BLaER1 (cell line): Measurements from ENCODE around the gene ADAMTS8.

Experiments
- H3K27ac ChIP-seq: shearing (Covaris generic); formaldehyde crosslinking; 2 replicates; pipeline ENCODE4 v1.8.1; 2022
- H3K27me3 ChIP-seq: shearing (Covaris generic); formaldehyde crosslinking; 2 replicates; pipeline ENCODE4 v1.8.1; 2022
- H3K36me3 ChIP-seq: shearing (Covaris generic); formaldehyde crosslinking; 2 replicates; pipeline ENCODE4 v1.8.1; 2022
- H3K4me1 ChIP-seq: shearing (Covaris generic); formaldehyde crosslinking; 2 replicates; pipeline ENCODE4 v1.8.1; 2022
- H3K4me2 ChIP-seq: shearing (Covaris generic); formaldehyde crosslinking; 2 replicates; pipeline ENCODE4 v1.8.1; 2022
- H3K4me3 ChIP-seq: shearing (Covaris generic); formaldehyde crosslinking; 2 replicates; pipeline ENCODE4 v1.8.1; 2022
- H3K9ac ChIP-seq: shearing (Covaris generic); formaldehyde crosslinking; 2 replicates; pipeline ENCODE4 v1.8.1; 2022
- H3K9me3 ChIP-seq: shearing (Covaris generic); formaldehyde crosslinking; 2 replicates; pipeline ENCODE4 v1.8.1; 2022
- H4K20me1 ChIP-seq: shearing (Covaris generic); formaldehyde crosslinking; 2 replicates; pipeline ENCODE4 v1.8.1; 2022
- Cebpa-rat ChIP-seq: shearing (Covaris generic); IDR thresholded peaks from 2 replicates; pipeline ENCODE4 v1.8.1; 2022

The ADAMTS8 gene

DNA sequence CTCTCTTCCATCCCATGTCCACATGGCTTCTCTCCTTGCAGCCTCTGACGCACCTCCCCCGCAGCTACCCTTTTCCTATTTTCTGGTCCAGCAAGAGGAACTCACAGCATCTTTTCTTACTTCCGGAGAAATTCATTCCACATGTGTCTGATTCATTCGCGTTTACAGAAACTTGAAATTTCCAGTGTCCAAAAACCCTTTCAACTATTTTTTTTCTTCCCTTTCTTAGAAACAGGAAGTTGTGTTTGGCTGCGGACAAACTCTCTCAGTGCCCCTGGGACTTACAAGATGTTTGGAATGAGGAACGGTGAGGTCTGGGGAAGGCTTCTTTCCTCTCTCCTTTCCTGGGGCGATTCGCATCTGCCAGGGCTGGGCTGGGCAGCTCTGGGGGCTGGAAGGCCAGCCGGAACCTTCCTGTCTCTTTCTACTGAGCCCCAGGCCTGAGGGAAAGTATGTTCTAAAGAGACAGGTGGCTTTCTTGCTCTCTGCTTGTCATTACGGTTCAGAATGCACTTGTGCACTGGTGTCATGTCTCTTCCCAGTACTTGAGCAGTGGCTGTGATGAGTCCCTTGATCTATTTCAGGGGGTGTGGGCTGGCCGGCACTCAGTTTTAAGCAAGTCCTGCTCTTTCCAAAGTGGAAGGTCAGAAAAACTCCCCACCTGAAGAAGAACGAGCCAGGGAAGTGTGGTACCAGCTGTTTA, 27.5 kb downstream of the ADAMTS8 start:
- H3K9ac ChIP-seq: no peak overlapping the region
- H3K27ac ChIP-seq: no peak overlapping the region
- no peaks in the 10 kb centered on the region for H3K9me3 ChIP-seq
- peaks cover 23% of the 10 kb centered on the region for H3K4me1 ChIP-seq
- no peak overlapping the region for H3K4me3 ChIP-seq
- H3K27me3 ChIP-seq: peaks cover 11% of the 10 kb centered on the region
- no peak for TF ChIP-seq Cebpa-rat
- no peaks in the 10 kb centered on the region for H3K36me3 ChIP-seq
- H4K20me1 ChIP-seq: peaks cover 10% of the 10 kb centered on the region; the same call in 1 of the 2 replicates
- peak overlapping the region; percentile 76 for H3K4me2 ChIP-seq

DNA sequence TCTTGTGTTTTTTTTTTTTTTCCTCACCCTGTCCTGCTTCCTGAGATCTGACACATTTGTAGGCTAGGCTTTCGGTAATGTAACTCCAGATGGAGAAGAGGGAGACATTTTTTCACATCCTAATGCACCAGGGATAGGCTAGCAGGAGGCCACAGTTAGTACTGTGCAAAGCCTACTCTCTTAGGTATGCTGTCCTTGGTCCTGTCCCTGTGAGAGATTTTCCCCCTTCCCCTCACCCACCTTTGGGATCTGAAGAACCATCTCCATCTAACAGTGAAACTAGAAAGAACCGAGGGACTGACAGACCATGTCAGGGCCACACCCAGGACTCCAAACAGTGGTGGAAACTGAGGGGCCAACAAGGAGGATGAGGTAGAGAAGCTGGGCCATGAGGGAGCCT, 29.2 kb downstream of the ADAMTS8 start:
- Histone ChIP-seq H3K36me3 (no peaks in the 10 kb centered on the region), H3K27me3 (peaks cover 15% of the 10 kb centered on the region), H3K4me3 (no peak overlapping the region), H3K4me2 (no peak overlapping the region), H3K9me3 (no peaks in the 10 kb centered on the region), H4K20me1 (peaks cover 10% of the 10 kb centered on the region; the same call in 1 of the 2 replicates), H3K4me1 (peaks cover 23% of the 10 kb centered on the region), H3K27ac (no peak overlapping the region), H3K9ac (no peak overlapping the region)
- no peak for TF ChIP-seq Cebpa-rat

DNA sequence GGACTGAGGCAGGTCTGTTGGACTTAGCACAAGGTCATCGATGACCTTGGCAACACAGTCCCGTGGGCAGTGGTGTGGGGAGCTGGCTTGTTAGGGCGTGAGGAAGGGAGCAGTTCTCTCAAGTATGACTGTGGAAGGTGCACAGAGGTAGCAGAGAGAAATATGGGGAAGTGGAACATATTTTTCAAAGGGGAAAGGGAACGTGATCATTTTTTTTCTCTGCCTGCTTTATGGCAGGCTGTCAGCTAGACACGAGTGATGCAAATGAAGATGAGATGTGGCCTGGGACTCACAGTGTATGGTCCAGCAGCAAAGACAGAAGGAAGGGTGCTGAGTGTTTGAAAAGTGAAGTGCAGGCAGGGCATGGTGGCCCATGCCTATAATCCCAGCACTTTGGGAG, 30.6 kb downstream of the ADAMTS8 start:
- H3K36me3 ChIP-seq: no peaks in the 10 kb centered on the region
- no peak overlapping the region for H3K4me3 ChIP-seq
- no peak for TF ChIP-seq Cebpa-rat
- peaks cover 10% of the 10 kb centered on the region; the same call in 1 of the 2 replicates for H4K20me1 ChIP-seq
- H3K9me3 ChIP-seq: no peaks in the 10 kb centered on the region
- peaks cover 18% of the 10 kb centered on the region for H3K27me3 ChIP-seq
- no peak overlapping the region for H3K4me2 ChIP-seq
- H3K27ac ChIP-seq: no peak overlapping the region
- peaks cover 23% of the 10 kb centered on the region for H3K4me1 ChIP-seq
- H3K9ac ChIP-seq: no peak overlapping the region

DNA sequence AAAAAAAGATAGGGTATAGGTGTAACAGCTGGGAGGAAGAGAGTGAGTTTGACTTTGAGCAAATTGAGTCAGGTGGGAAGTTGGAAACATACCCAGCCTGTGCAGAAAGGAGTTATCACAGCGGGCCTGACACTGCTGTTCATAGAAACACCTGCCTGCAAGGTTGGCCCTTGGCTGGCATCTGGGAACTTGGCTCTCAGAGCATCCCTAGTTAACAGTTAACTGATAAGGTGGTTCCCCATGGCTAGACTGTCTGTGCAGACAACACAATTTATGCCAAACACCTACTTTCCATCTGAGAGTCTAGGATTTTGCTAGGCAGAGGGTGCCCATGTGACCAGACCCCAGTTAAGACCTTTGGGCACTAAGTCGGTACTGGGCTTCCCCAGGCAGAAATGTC, 31.4 kb downstream of the ADAMTS8 start:
- H4K20me1 ChIP-seq: peaks cover 10% of the 10 kb centered on the region; the same call in 1 of the 2 replicates
- H3K4me1 ChIP-seq: peaks cover 27% of the 10 kb centered on the region
- H3K36me3 ChIP-seq: no peaks in the 10 kb centered on the region
- H3K27ac ChIP-seq: no peak overlapping the region
- H3K9ac ChIP-seq: no peak overlapping the region
- no peak for TF ChIP-seq Cebpa-rat
- H3K9me3 ChIP-seq: no peaks in the 10 kb centered on the region
- peaks cover 26% of the 10 kb centered on the region for H3K27me3 ChIP-seq
- no peak overlapping the region for H3K4me3 ChIP-seq
- no peak overlapping the region for H3K4me2 ChIP-seq

DNA sequence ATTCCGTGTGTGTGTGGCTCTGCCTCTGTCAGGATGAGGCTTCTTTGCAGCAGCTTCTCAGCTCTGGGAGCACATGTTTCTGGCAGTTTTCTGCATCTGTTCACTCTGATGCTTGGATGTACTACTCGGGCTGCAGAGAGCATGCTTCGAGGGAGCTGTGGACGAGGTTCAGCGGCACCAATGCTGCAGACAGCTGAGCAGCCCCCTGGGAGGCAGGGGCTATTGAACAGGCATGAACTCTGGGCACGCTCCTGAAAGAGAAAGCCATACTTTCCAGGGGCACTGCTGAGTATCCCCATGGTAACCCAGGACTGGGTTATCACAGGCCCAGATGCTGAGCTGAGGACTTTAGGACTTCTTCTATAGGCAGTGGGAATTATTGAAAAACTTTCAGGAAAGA, 33.8 kb downstream of the ADAMTS8 start:
- no peak for TF ChIP-seq Cebpa-rat
- H3K4me1 ChIP-seq: peaks cover 15% of the 10 kb centered on the region
- peaks cover 29% of the 10 kb centered on the region for H3K27me3 ChIP-seq
- no peaks in the 10 kb centered on the region for H3K36me3 ChIP-seq
- H3K9ac ChIP-seq: no peak overlapping the region
- no peak overlapping the region for H3K4me3 ChIP-seq
- no peak overlapping the region for H3K4me2 ChIP-seq
- no peak overlapping the region for H3K27ac ChIP-seq
- H3K9me3 ChIP-seq: no peaks in the 10 kb centered on the region
- 0 out of 2 replicates have a peak, but pooled peaks cover 1% of the 10 kb centered on the region for H4K20me1 ChIP-seq

DNA sequence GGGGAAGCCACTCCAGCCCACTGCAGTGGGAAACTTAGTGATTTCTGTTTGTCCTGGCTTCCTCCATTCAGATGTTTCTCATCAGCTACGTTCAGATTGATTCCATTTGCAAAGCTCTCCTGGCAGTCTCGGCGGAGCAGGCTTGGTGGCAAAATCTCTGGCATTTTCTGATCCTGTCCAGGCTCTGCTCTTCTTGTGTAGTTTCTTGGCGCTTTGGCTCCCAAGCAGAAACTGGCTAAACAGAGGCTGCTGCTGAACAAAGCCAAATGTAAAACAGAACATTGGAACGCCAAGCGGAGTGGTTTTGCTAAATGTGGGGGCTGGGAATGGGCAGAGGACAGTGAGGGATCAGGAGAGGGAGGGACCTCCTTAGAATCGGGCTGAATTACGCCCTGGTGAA, 36.7 kb downstream of the ADAMTS8 start:
- no peak overlapping the region for H3K4me3 ChIP-seq
- H3K4me2 ChIP-seq: no peak overlapping the region
- H3K9ac ChIP-seq: no peak overlapping the region

DNA sequence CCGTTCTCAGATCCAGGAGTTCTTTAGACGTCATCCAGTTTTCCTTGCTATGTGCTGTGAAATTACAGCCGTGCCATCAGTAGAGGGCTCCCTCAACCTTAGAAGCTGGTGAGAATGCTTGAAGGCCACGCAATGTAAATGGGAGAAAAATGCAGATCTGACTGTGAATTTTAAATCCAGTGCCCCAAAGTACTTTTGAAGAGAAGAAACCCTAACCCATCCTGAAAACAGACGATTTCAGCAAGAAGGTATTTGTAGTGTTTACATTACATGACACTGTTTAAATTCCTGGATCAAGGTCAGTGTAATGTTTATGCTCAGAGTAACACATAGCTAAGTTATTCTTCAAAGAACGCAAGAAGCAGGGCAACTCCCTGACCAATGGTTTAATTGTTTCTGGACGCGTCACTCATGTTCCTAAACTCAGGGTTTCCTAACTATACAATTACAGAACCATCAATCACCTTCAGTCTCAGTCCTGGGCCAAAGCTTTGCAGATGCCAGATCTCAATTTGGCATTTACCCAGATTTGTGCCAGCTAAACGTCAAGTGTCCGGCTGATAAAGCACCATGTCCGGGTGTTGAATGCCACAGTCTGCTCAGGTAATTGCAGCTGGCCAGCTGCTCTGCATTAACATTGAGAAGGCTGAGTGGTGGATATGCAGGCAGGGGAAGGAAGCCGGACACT, 38.2 kb downstream of the ADAMTS8 start:
- Histone ChIP-seq H3K4me1 (peaks cover 30% of the 10 kb centered on the region), H3K27me3 (peaks cover 50% of the 10 kb centered on the region), H3K4me2 (peak overlapping the region; percentile 88), H3K4me3 (no peak overlapping the region), H3K9ac (no peak overlapping the region), H4K20me1 (peaks cover 11% of the 10 kb centered on the region; the same call in 1 of the 2 replicates), H3K9me3 (no peaks in the 10 kb centered on the region), H3K27ac (no peak overlapping the region), H3K36me3 (no peaks in the 10 kb centered on the region)
- no peak for TF ChIP-seq Cebpa-rat

More for the DNA sequence above, 36.7 kb downstream of the ADAMTS8 start:
- no peak overlapping the region for H3K27ac ChIP-seq
- no peaks in the 10 kb centered on the region for H3K36me3 ChIP-seq
- peaks cover 37% of the 10 kb centered on the region for H3K27me3 ChIP-seq
- no peak for TF ChIP-seq Cebpa-rat
- H4K20me1 ChIP-seq: peaks cover 11% of the 10 kb centered on the region; the same call in 1 of the 2 replicates
- no peaks in the 10 kb centered on the region for H3K9me3 ChIP-seq
- H3K4me1 ChIP-seq: peaks cover 30% of the 10 kb centered on the region

DNA sequence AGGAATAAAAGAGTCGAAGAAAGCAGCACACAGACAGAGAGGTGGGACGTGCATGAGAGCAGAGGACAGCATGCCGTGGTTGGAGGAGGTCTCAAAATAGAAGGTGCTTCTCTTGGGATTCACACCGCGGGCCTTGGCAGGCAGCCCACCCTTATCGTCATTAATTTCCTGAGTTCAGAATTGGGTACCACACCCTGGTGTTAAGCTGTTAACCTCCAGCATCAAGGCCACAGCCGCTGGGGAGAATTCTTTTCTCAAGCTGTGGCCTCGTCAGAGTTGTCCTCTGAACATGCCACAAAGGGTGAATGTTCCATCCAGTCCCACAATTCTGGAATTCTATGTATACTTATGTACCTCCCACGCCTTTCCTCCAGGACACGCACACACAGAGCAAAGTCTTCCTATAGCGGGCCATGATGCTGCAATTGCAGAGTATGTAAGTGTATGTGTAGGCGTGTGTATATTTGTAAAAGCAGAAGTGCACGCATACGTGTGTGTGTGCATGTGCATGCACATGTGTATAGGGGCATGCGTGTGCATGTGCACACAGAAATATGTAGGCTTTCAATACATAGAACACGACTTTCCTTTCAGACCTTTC, 39.0 kb downstream of the ADAMTS8 start:
- no peak for TF ChIP-seq Cebpa-rat
- H3K27ac ChIP-seq: no peak overlapping the region
- H3K4me2 ChIP-seq: peak overlapping the region; percentile 88
- peaks cover 17% of the 10 kb centered on the region; the same call in 1 of the 2 replicates for H4K20me1 ChIP-seq
- 0 out of 2 replicates have a peak overlapping the region, but pooled peaks have one; percentile 2 for H3K9ac ChIP-seq
- no peaks in the 10 kb centered on the region for H3K9me3 ChIP-seq
- peaks cover 56% of the 10 kb centered on the region for H3K27me3 ChIP-seq
- no peaks in the 10 kb centered on the region for H3K36me3 ChIP-seq
- H3K4me1 ChIP-seq: peaks cover 32% of the 10 kb centered on the region
- peak overlapping the region; percentile 50 for H3K4me3 ChIP-seq

DNA sequence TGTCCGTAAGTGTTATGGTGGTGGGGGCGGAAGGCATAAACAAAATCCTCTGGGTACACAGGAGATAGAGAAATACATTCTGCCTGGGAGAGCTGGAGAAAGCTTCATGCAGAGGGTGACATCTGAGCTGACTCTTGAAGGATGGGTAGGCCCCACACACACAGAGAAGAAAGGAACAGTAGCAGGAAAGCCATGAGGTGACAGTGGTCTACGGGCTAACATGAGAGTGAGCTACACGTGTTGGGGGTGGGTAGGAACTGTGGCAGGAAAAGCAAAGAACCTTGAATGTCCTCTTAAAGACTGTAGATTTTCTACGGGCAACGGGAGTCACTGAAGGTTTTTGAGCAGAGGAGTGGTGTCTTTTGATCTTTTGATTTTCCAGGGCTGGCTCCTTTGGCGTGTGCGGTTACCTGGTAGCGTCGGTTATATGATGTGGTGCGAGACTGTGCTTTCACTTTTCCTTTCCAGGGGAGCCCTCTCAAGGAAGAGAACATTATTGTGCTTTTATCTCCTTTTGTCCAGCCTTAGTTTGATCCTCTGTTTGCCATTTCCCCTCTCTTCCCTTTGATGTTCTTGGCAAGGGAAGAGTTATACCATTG, 39.7 kb downstream of the ADAMTS8 start:
- Histone ChIP-seq H3K4me3 (peak overlapping the region; percentile 50), H3K4me2 (peak overlapping the region; percentile 88), H3K27me3 (peaks cover 58% of the 10 kb centered on the region), H3K36me3 (no peaks in the 10 kb centered on the region), H3K9ac (0 out of 2 replicates have a peak overlapping the region, but pooled peaks have one; percentile 2), H4K20me1 (peaks cover 24% of the 10 kb centered on the region), H3K4me1 (peaks cover 39% of the 10 kb centered on the region), H3K27ac (no peak overlapping the region), H3K9me3 (no peaks in the 10 kb centered on the region)
- TF ChIP-seq Cebpa-rat: no peak
